ENCODE measurements around the gene CD1C.
"Not testable (repeated sequence)": the region's sequence is repeated elsewhere in the genome, so short reads cannot be mapped to it uniquely, and the experiment has no call there.

- not testable (repeated sequence) for TF ChIP-seq CTCF, POLR2A (IDR thresholded peaks at IDR 0.05)
Observed at GRCh38 chr1:158282421-158282820, 7.3 kb upstream of the CD1C start.
